Measurements from ENCODE around the gene ADAM8. TPM values are rescaled to one million over a fixed set of nuclear protein-coding genes. Genes with fewer than 3 reads are reported as not detected.

ADAM8 gene
- total and polyA plus RNA-seq, 2 donors (not counting 1 experiment from before 2014, with no cell fraction given): 116 to 196 TPM

GRCh38 chr10:133221331-133221730 lies 55.3 kb downstream of the ADAM8 start:
- WGBS (ENCODE audit: insufficient coverage): 86% methylated on average over 9 of the region's 11 CpGs
- Histone ChIP-seq H3K9ac (ENCODE audit: low read length) (no peak overlapping the region), H3K79me2 (ENCODE audit: control insufficient read depth, insufficient read depth, low read length) (no peaks in the 10 kb centered on the region), H4K20me1 (ENCODE audit: control insufficient read depth, insufficient read depth, low read length, poor library complexity, severe bottlenecking) (no peaks in the 10 kb centered on the region), H3K4me2 (replicated peaks; ENCODE audit: low read depth, low read length, poor library complexity, severe bottlenecking) (no peak overlapping the region), H3K9me3 (ENCODE audit: control extremely low read depth in 1 of 3, control insufficient read depth in 2 of 3, insufficient read depth in 1 of 3, low read length in 2 of 3) (peaks cover 0 to 9% (median 0%) of the 10 kb centered on the region in 3 donors), H3K27ac (ENCODE audit: low read length in 2 of 2) (no peak overlapping the region), H2AFZ (ENCODE audit: insufficient read depth, low read depth, low read length, poor library complexity, severe bottlenecking) (no peak overlapping the region), H3K4me3 (ENCODE audit: control extremely low read depth in 1 of 5, extremely low read depth in 1 of 5, insufficient read depth in 1 of 5, low read depth in 2 of 5, low read length in 4 of 5) (no peak overlapping the region), H3K27me3 (replicated peaks in 1 of 4; ENCODE audit: control extremely low read depth in 1 of 4, control insufficient read depth in 3 of 4, insufficient read depth in 4 of 4, low read length in 3 of 4) (peaks cover 0 to 30% (median 8%) of the 10 kb centered on the region in 4 experiments), H3K4me1 (ENCODE audit: control insufficient read depth in 2 of 2, insufficient read depth in 2 of 2, low read length in 2 of 2) (peaks cover 10 to 11% of the 10 kb centered on the region in 2 donors), H3K36me3 (replicated peaks in 1 of 2; ENCODE audit: control extremely low read depth in 1 of 2, control insufficient read depth in 1 of 2, extremely low read depth in 1 of 2, insufficient read depth in 2 of 2, low read length in 1 of 2) (no peaks in the 10 kb centered on the region)
- Mint-ChIP-seq H3K9me3 (ENCODE audit: insufficient read depth) (no peaks in the 10 kb centered on the region), H3K4me1 (peaks cover 9% of the 10 kb centered on the region), H3K27ac (no peak overlapping the region), H3K27me3 (peaks cover 29% of the 10 kb centered on the region), H3K4me3 (no peak overlapping the region)
- POLR2A ChIA-PET: no interaction called here
- CTCF ChIA-PET: no interaction called here
- intact Hi-C loops (cut with micrococcal nuclease): no loop called here
- DNase-seq (no peak), ATAC-seq (ENCODE audit: low read depth) (no peak)
- TF ChIP-seq, protein P1, sequence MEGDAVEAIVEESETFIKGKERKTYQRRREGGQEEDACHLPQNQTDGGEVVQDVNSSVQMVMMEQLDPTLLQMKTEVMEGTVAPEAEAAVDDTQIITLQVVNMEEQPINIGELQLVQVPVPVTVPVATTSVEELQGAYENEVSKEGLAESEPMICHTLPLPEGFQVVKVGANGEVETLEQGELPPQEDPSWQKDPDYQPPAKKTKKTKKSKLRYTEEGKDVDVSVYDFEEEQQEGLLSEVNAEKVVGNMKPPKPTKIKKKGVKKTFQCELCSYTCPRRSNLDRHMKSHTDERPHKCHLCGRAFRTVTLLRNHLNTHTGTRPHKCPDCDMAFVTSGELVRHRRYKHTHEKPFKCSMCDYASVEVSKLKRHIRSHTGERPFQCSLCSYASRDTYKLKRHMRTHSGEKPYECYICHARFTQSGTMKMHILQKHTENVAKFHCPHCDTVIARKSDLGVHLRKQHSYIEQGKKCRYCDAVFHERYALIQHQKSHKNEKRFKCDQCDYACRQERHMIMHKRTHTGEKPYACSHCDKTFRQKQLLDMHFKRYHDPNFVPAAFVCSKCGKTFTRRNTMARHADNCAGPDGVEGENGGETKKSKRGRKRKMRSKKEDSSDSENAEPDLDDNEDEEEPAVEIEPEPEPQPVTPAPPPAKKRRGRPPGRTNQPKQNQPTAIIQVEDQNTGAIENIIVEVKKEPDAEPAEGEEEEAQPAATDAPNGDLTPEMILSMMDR (IDR thresholded peaks at IDR 0.05): no peak
- no peak for TF ChIP-seq EZH2 (IDR thresholded peaks at IDR 0.05; ENCODE audit: borderline replicate concordance, insufficient read depth, low read depth, low read length, poor library complexity, severe bottlenecking)

- Mint-ChIP-seq H3K27ac (no peak overlapping the region), H3K9me3 (ENCODE audit: insufficient read depth) (no peaks in the 10 kb centered on the region), H3K27me3 (peaks cover 25% of the 10 kb centered on the region), H3K4me3 (no peak overlapping the region), H3K4me1 (no peaks in the 10 kb centered on the region)
- Histone ChIP-seq H3K9me3 (ENCODE audit: control extremely low read depth in 1 of 3, control insufficient read depth in 2 of 3, insufficient read depth in 1 of 3, low read length in 2 of 3) (peaks cover 0 to 3% (median 0%) of the 10 kb centered on the region in 3 donors), H3K27me3 (replicated peaks in 1 of 4; ENCODE audit: control extremely low read depth in 1 of 4, control insufficient read depth in 3 of 4, insufficient read depth in 4 of 4, low read length in 3 of 4) (peaks cover 0 to 15% (median 2%) of the 10 kb centered on the region in 4 experiments), H3K79me2 (ENCODE audit: control insufficient read depth, insufficient read depth, low read length) (no peaks in the 10 kb centered on the region), H2AFZ (ENCODE audit: insufficient read depth, low read depth, low read length, poor library complexity, severe bottlenecking) (no peak overlapping the region), H3K9ac (ENCODE audit: low read length) (no peak overlapping the region), H3K36me3 (replicated peaks in 1 of 2; ENCODE audit: control extremely low read depth in 1 of 2, control insufficient read depth in 1 of 2, extremely low read depth in 1 of 2, insufficient read depth in 2 of 2, low read length in 1 of 2) (no peaks in the 10 kb centered on the region), H3K4me3 (ENCODE audit: control extremely low read depth in 1 of 5, extremely low read depth in 1 of 5, insufficient read depth in 1 of 5, low read depth in 2 of 5, low read length in 4 of 5) (no peak overlapping the region), H3K27ac (ENCODE audit: low read length in 2 of 2) (no peak overlapping the region), H3K4me1 (ENCODE audit: control insufficient read depth in 2 of 2, insufficient read depth in 2 of 2, low read length in 2 of 2) (no peaks in the 10 kb centered on the region), H3K4me2 (replicated peaks; ENCODE audit: low read depth, low read length, poor library complexity, severe bottlenecking) (no peak overlapping the region), H4K20me1 (ENCODE audit: control insufficient read depth, insufficient read depth, low read length, poor library complexity, severe bottlenecking) (no peaks in the 10 kb centered on the region)
- ChIA-PET CTCF (no interaction called here), POLR2A (interaction anchor here (0.6 kb wide), 1 partner anchor 9 kb away, joined by 4 read pairs; no protein-coding TSS in a partner anchor)
- intact Hi-C loops (cut with micrococcal nuclease): no loop called here
- TF ChIP-seq EZH2 (IDR thresholded peaks at IDR 0.05; ENCODE audit: borderline replicate concordance, insufficient read depth, low read depth, low read length, poor library complexity, severe bottlenecking): no peak
- TF ChIP-seq, protein P1 (IDR thresholded peaks at IDR 0.05): no peak
- no peak for DNase-seq
- WGBS (ENCODE audit: insufficient coverage): 26% methylated on average over 24 of the region's 28 CpGs
- ATAC-seq (ENCODE audit: low read depth): no peak
These were observed 56.9 kb downstream of the ADAM8 start for GRCh38 chr10:133219782-133220181.
